GM12891 (cell line): ENCODE data around the gene CD244.
A peak's percentile ranks its signal among the peaks of the same experiment; 100 is the strongest.
"Not testable (repeated sequence)": the region's sequence is repeated elsewhere in the genome, so short reads cannot be mapped to it uniquely, and the experiment has no call there.

Source experiments
- DNase-seq: peaks from one replicate; pipeline ENCODE4 v3.0.0; 2011; ENCODE audit warnings: low spot score; ENCODE audit not compliant: insufficient read length
- FAIRE-seq: peaks from 2 replicates; lab custom pipeline; 2011; peaks lifted over from hg19 to GRCh38; lab: Jason Lieb, UNC
- PAX5 ChIP-seq: IDR thresholded peaks from 2 replicates; pipeline ENCODE4 v1.6.1; 2011; ENCODE audit warnings: low read length, moderate library complexity, mild to moderate bottlenecking; ENCODE audit not compliant: insufficient read depth, severe bottlenecking
- POLR2A ChIP-seq: IDR thresholded peaks from 2 replicates; pipeline ENCODE4 v1.6.1; 2011; ENCODE audit warnings: low read depth, low read length, control low read depth
- POLR2AphosphoS5 ChIP-seq: IDR thresholded peaks from 2 replicates; pipeline ENCODE4 v1.6.1; 2011; ENCODE audit warnings: low read depth, low read length, control low read depth
- POU2F2 ChIP-seq: IDR thresholded peaks from 2 replicates; pipeline ENCODE4 v1.6.1; 2011; ENCODE audit warnings: low read depth, mild to moderate bottlenecking, control low read depth, low read length, moderate library complexity
- SPI1 ChIP-seq: IDR thresholded peaks from 2 replicates; pipeline ENCODE4 v1.6.1; 2011; ENCODE audit warnings: low read depth, low read length, control low read depth
- TAF1 ChIP-seq: IDR thresholded peaks from 2 replicates; pipeline ENCODE4 v1.6.1; 2011; ENCODE audit warnings: low read depth, low read length, control low read depth

Gene CD244

GRCh38 chr1:160891474-160891873, 28.8 kb upstream of the CD244 start:
- FAIRE-seq (no peak), DNase-seq (no peak)
- TF ChIP-seq TAF1, result no peak
- TF ChIP-seq PAX5, result no peak
- TF ChIP-seq SPI1, result no peak
- TF ChIP-seq POU2F2, result no peak
- no peak for TF ChIP-seq POLR2A
- TF ChIP-seq POLR2AphosphoS5, result no peak

GRCh38 chr1:160888926-160889325, 26.2 kb upstream of the CD244 start:
- no peak for DNase-seq
- FAIRE-seq, result no peak
- TF ChIP-seq PAX5 (no peak), POLR2A (no peak), POLR2AphosphoS5 (no peak), POU2F2 (no peak), TAF1 (no peak), SPI1 (no peak)

- no peak for FAIRE-seq
- TF ChIP-seq POLR2A, result no peak
- TF ChIP-seq TAF1, result no peak
- no peak for TF ChIP-seq SPI1
- no peak for TF ChIP-seq POU2F2
- TF ChIP-seq POLR2AphosphoS5, result no peak
- TF ChIP-seq PAX5, result no peak
- no peak for DNase-seq
These were observed 24.4 kb upstream of the CD244 start for GRCh38 chr1:160887071-160887470.

GRCh38 chr1:160885042-160885441, 22.4 kb upstream of the CD244 start, which contains the start of gene ITLN1:
Gene ITLN1 (minus strand): TSS chr1:160885180. CDS start chr1:160884877, 303 bp downstream.
- no peak for FAIRE-seq
- no peak for DNase-seq
- no peak for TF ChIP-seq PAX5
- TF ChIP-seq POLR2AphosphoS5, result no peak
- no peak for TF ChIP-seq SPI1
- TF ChIP-seq POLR2A, result no peak
- TF ChIP-seq TAF1, result no peak
- TF ChIP-seq POU2F2, result no peak

- DNase-seq (no peak), FAIRE-seq (peak; percentile 76)
- TF ChIP-seq POLR2A (no peak), POU2F2 (no peak), TAF1 (no peak), SPI1 (no peak), PAX5 (no peak), POLR2AphosphoS5 (no peak)
These were observed 21.9 kb upstream of the CD244 start for GRCh38 chr1:160884579-160884978.

GRCh38 chr1:160883581-160884513, 21.2 kb upstream of the CD244 start:
- FAIRE-seq, result no peak
- TF ChIP-seq TAF1 (no peak), POU2F2 (no peak), PAX5 (no peak), POLR2A (no peak), SPI1 (no peak), POLR2AphosphoS5 (no peak)
- DNase-seq, result no peak

GRCh38 chr1:160882582-160882981, 19.9 kb upstream of the CD244 start:
- TF ChIP-seq POLR2AphosphoS5 (no peak), POU2F2 (no peak), PAX5 (no peak), SPI1 (no peak), POLR2A (no peak), TAF1 (no peak)
- DNase-seq, result no peak
- FAIRE-seq, result no peak

GRCh38 chr1:160881264-160881663, 18.6 kb upstream of the CD244 start:
- FAIRE-seq, result not testable (repeated sequence)

GRCh38 chr1:160880216-160880615, 17.5 kb upstream of the CD244 start:
- TF ChIP-seq TAF1 (no peak), SPI1 (no peak), POLR2AphosphoS5 (no peak), PAX5 (no peak), POU2F2 (no peak), POLR2A (no peak)
- no peak for DNase-seq
- no peak for FAIRE-seq

More at GRCh38 chr1:160881264-160881663, 18.6 kb upstream of the CD244 start:
- DNase-seq, result not testable (repeated sequence)

GRCh38 chr1:160879056-160879455, 16.4 kb upstream of the CD244 start:
- no peak for DNase-seq
- FAIRE-seq, result peak; percentile 80
- TF ChIP-seq POLR2A, result no peak
